Astrocyte (in vitro differentiated cells and primary cell): ENCODE results near the gene NFATC1. TPM values are rescaled to one million over a fixed set of nuclear protein-coding genes. Genes with fewer than 3 reads are reported as not detected.

ENCODE experiments used
- DNase-seq: peaks from one replicate; pipeline ENCODE4 v3.0.0-alpha.2; 2010; ENCODE audit warnings: low read depth
- FAIRE-seq: peaks from 2 replicates; lab custom pipeline; 2011; peaks lifted over from hg19 to GRCh38; lab: Jason Lieb, UNC
- H2AFZ ChIP-seq: 2 replicates; pipeline ENCODE4 v1.6.0; 2012; ENCODE audit warnings: low read depth, low read length, inconsistent platforms
- H3K27ac ChIP-seq: 2 replicates; pipeline ENCODE4 v1.5.1; 2011; ENCODE audit warnings: low read depth, low read length, inconsistent platforms
- H3K27me3 ChIP-seq: 2 replicates; pipeline ENCODE4 v1.6.0; 2011; ENCODE audit warnings: low read length, inconsistent platforms; ENCODE audit not compliant: insufficient read depth
- H3K36me3 ChIP-seq: 2 replicates; pipeline ENCODE4 v1.5.1; 2011; ENCODE audit warnings: low read length, inconsistent platforms; ENCODE audit not compliant: insufficient read depth
- H3K4me1 ChIP-seq: 2 replicates; pipeline ENCODE4 v1.5.1; 2011; ENCODE audit warnings: low read length, inconsistent platforms; ENCODE audit not compliant: insufficient read depth
- H3K4me2 ChIP-seq: 2 replicates; pipeline ENCODE4 v1.6.0; 2012; ENCODE audit warnings: low read length, inconsistent platforms
- H3K4me3 ChIP-seq: 2 replicates; pipeline ENCODE4 v1.5.1; 2011; ENCODE audit warnings: low read depth, mild to moderate bottlenecking, low read length, inconsistent platforms; ENCODE audit not compliant: insufficient read depth
- H3K79me2 ChIP-seq: 2 replicates; pipeline ENCODE4 v1.6.0; 2012; ENCODE audit warnings: mild to moderate bottlenecking, low read length, inconsistent platforms; ENCODE audit not compliant: insufficient read depth
- H3K9ac ChIP-seq: 2 replicates; pipeline ENCODE4 v1.6.0; 2012; ENCODE audit warnings: mild to moderate bottlenecking, low read length, inconsistent platforms
- H3K9me3 ChIP-seq: 2 replicates; pipeline ENCODE4 v1.5.1; 2012; ENCODE audit warnings: low read depth, mild to moderate bottlenecking, low read length, inconsistent platforms; ENCODE audit not compliant: insufficient read depth
- H4K20me1 ChIP-seq: 2 replicates; pipeline ENCODE4 v1.6.0; 2012; ENCODE audit warnings: low read length, inconsistent platforms; ENCODE audit not compliant: insufficient read depth
- H3K27ac Mint-ChIP-seq: one replicate; pipeline ENCODE4 v1.8.0; 2021; ENCODE audit warnings: mild to moderate bottlenecking, mixed read lengths; ENCODE audit not compliant: unreplicated experiment
- H3K27me3 Mint-ChIP-seq: one replicate; pipeline ENCODE4 v1.8.0; 2021; ENCODE audit warnings: low read depth, mixed read lengths; ENCODE audit not compliant: unreplicated experiment
- H3K36me3 Mint-ChIP-seq: one replicate; pipeline ENCODE4 v1.8.0; 2021; ENCODE audit warnings: low read depth, mixed read lengths; ENCODE audit not compliant: unreplicated experiment
- H3K4me1 Mint-ChIP-seq: one replicate; pipeline ENCODE4 v1.8.0; 2021; ENCODE audit warnings: low read depth, mixed read lengths; ENCODE audit not compliant: unreplicated experiment
- H3K4me3 Mint-ChIP-seq: one replicate; pipeline ENCODE4 v1.8.0; 2021; ENCODE audit warnings: mild to moderate bottlenecking, moderate library complexity, mixed read lengths; ENCODE audit not compliant: unreplicated experiment
- H3K9me3 Mint-ChIP-seq: one replicate; pipeline ENCODE4 v1.8.0; 2021; ENCODE audit warnings: mild to moderate bottlenecking, mixed read lengths; ENCODE audit not compliant: unreplicated experiment
- EZH2 ChIP-seq: IDR thresholded peaks from 2 replicates; pipeline ENCODE4 v1.6.1; 2012; ENCODE audit warnings: mild to moderate bottlenecking, low read length, inconsistent platforms; ENCODE audit not compliant: insufficient read depth
- total RNA-seq: library from RNA; stranded (reverse); gene quantifications from 2 replicates; pipeline ENCODE4 v1.2.1, GENCODE V29; 2021
- TF ChIP-seq, protein P1 (sequence below): IDR thresholded peaks from 2 replicates; pipeline ENCODE4 v1.5.1; 2011; ENCODE audit warnings: low read depth, mild to moderate bottlenecking, inconsistent platforms, low read length, moderate library complexity; ENCODE audit not compliant: insufficient read depth

The NFATC1 gene
- total RNA-seq, 1 donor from 2014 or later, result 11.0 TPM

DNA sequence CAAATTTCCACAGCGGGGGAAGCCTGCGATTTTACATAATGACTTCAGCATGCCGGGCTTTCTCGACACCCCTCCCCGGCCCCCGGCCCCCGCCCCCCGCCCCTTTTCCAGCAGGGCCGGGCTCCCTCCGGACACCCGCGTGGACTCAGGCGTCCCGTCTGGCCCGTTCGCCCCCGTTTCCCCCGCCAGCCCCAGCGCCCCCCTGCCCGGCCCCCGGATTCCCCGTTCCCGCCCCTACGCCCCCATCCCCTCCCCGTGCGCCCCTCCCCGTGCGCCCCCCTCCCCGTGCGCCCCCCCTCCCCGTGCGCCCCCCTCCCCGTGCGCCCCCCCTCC is 456 bp upstream of the NFATC1 start:
- Mint-ChIP-seq H3K4me3 (peak overlapping the region; percentile 68), H3K27ac (no peak overlapping the region)
- no peak for FAIRE-seq

DNA sequence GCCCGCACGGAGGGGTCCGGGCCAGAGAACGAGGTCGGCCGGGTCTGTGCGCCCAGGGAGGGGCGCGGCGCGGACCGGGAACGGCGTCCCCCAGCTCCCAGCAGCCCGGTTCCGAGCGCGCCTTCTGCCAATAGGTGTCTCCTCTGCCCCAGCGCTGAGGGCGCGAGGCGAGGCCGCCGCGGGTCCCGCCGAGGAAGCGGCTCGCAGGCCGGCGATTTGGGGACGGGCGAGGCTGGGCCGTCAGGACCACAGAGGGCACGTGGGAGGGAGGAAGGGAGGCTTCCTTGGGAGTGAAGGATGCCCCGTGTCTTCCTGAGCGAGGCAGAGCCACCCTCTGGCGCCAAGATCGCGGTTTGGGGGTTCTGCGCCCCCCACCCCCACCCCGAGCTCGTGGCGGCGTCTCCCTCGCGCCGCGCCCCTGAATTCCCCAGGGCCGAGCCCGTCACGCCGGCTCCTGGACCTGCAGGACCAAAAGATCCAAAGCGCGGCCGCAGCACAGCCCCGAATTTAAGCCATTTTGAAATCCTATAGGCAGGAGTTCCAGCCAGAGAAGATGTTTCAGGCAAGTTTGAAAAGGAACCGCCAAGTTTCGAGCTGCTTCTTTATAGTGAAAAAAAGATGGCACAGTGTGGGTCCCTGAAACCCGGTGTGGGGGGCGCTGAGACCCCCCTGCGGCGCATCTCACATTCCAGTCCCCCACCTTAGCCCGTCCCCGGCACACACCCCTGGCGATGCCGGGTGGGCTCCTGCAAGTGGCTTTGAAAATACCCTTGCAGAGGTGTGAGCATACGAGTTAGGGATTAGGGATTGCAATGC is 909 bp downstream of the NFATC1 start:
- FAIRE-seq (no peak), DNase-seq (peak; percentile 42)
- H3K27ac Mint-ChIP-seq, result no peak overlapping the region
- H3K4me3 ChIP-seq, result no peak overlapping the region
- H3K9me3 ChIP-seq, result no peaks in the 10 kb centered on the region
- H3K4me1 Mint-ChIP-seq, result peaks cover 2% of the 10 kb centered on the region
- H3K9me3 Mint-ChIP-seq, result no peaks in the 10 kb centered on the region
- peak overlapping the region; percentile 76 for H3K4me2 ChIP-seq
- peak overlapping the region; percentile 71 for H2AFZ ChIP-seq
- H3K36me3 Mint-ChIP-seq, result no peaks in the 10 kb centered on the region
- TF ChIP-seq, protein P1, sequence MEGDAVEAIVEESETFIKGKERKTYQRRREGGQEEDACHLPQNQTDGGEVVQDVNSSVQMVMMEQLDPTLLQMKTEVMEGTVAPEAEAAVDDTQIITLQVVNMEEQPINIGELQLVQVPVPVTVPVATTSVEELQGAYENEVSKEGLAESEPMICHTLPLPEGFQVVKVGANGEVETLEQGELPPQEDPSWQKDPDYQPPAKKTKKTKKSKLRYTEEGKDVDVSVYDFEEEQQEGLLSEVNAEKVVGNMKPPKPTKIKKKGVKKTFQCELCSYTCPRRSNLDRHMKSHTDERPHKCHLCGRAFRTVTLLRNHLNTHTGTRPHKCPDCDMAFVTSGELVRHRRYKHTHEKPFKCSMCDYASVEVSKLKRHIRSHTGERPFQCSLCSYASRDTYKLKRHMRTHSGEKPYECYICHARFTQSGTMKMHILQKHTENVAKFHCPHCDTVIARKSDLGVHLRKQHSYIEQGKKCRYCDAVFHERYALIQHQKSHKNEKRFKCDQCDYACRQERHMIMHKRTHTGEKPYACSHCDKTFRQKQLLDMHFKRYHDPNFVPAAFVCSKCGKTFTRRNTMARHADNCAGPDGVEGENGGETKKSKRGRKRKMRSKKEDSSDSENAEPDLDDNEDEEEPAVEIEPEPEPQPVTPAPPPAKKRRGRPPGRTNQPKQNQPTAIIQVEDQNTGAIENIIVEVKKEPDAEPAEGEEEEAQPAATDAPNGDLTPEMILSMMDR, result no peak
- TF ChIP-seq EZH2, result peak; percentile 90
- no peaks in the 10 kb centered on the region for H3K79me2 ChIP-seq
- H3K9ac ChIP-seq, result no peak overlapping the region
- H3K4me3 Mint-ChIP-seq, result peak overlapping the region; percentile 60
- H4K20me1 ChIP-seq, result no peaks in the 10 kb centered on the region
- H3K27ac ChIP-seq, result no peak overlapping the region
- no peaks in the 10 kb centered on the region for H3K36me3 ChIP-seq
- H3K4me1 ChIP-seq, result peaks cover 10% of the 10 kb centered on the region
- H3K27me3 ChIP-seq, result peaks cover 39% of the 10 kb centered on the region
- peaks cover 16% of the 10 kb centered on the region for H3K27me3 Mint-ChIP-seq

More for the DNA sequence above, 456 bp upstream of the NFATC1 start:
- Histone ChIP-seq H3K27me3 (peaks cover 47% of the 10 kb centered on the region), H3K27ac (no peak overlapping the region), H3K4me3 (no peak overlapping the region), H3K79me2 (no peaks in the 10 kb centered on the region), H3K9ac (no peak overlapping the region), H2AFZ (no peak overlapping the region), H3K36me3 (no peaks in the 10 kb centered on the region), H4K20me1 (no peaks in the 10 kb centered on the region), H3K9me3 (no peaks in the 10 kb centered on the region), H3K4me1 (peaks cover 10% of the 10 kb centered on the region), H3K4me2 (peak overlapping the region; percentile 90)
- DNase-seq, result no peak
- Mint-ChIP-seq H3K27me3 (peaks cover 25% of the 10 kb centered on the region), H3K9me3 (no peaks in the 10 kb centered on the region), H3K36me3 (no peaks in the 10 kb centered on the region), H3K4me1 (peaks cover 2% of the 10 kb centered on the region)
- TF ChIP-seq, protein P1, result no peak
- TF ChIP-seq EZH2, result no peak
